Colonic mucosa (tissue), 4 donors: ENCODE measurements around the gene ARID5B. TPM values are rescaled to one million over a fixed set of nuclear protein-coding genes. Genes with fewer than 3 reads are reported as not detected.

Experiments
- DNase-seq: peaks from one replicate; pipeline ENCODE4 v3.0.0-alpha.2; 2020
- H3K27ac ChIP-seq: fragments of 200-600 bp; one replicate; pipeline ENCODE4 v1.8.0; 2021
- H3K27me3 ChIP-seq: fragments of 200-600 bp; one replicate; pipeline ENCODE4 v1.8.0; 2021
- H3K36me3 ChIP-seq: fragments of 200-600 bp; one replicate; pipeline ENCODE4 v1.8.0; 2021
- H3K4me1 ChIP-seq: fragments of 200-600 bp; one replicate; pipeline ENCODE4 v1.8.0; 2021; ENCODE audit warnings: mild to moderate bottlenecking
- H3K4me3 ChIP-seq: fragments of 200-600 bp; one replicate; pipeline ENCODE4 v1.8.0; 2021
- H3K9ac ChIP-seq, 2 donors: one replicate each; pipeline ENCODE4 v1.7.0; 2013; ENCODE audit warnings: control low read depth in 2 of 2, low read depth in 2 of 2, low read length in 2 of 2
- H3K9me3 ChIP-seq: fragments of 200-600 bp; one replicate; pipeline ENCODE4 v1.8.0; 2021
- intact Hi-C: fragments of 100-400 bp; cut with DNase I; formaldehyde crosslinking; loops from one replicate; pipeline ENCODE4 v1.14.1; 2022
- total RNA-seq, 2 donors: library from RNA; stranded (reverse); fragmentation: NEBNext Ultra II Directional in 1 of 2; extraction: Animal tissue kit (Norgen Biotek cat#: 25700) in 1 of 2; gene quantifications; one replicate each; pipeline ENCODE4 v1.2.1, GENCODE V29; 2021
- TF ChIP-seq, protein P1 (sequence below): fragments of 200-600 bp; IDR thresholded peaks from one replicate; pipeline ENCODE4 v1.8.0; 2022; ENCODE audit warnings: antibody characterized with exemption, mild to moderate bottlenecking
- donor health status: healthy.
- donor health status: DM: no; HTN: no; CAD: no.
- donor health status: DM: no; HTN: no; CAD: no.

The ARID5B gene
- total RNA-seq, 2 donors from 2014 or later, result 18.8 to 27.2 TPM

DNA sequence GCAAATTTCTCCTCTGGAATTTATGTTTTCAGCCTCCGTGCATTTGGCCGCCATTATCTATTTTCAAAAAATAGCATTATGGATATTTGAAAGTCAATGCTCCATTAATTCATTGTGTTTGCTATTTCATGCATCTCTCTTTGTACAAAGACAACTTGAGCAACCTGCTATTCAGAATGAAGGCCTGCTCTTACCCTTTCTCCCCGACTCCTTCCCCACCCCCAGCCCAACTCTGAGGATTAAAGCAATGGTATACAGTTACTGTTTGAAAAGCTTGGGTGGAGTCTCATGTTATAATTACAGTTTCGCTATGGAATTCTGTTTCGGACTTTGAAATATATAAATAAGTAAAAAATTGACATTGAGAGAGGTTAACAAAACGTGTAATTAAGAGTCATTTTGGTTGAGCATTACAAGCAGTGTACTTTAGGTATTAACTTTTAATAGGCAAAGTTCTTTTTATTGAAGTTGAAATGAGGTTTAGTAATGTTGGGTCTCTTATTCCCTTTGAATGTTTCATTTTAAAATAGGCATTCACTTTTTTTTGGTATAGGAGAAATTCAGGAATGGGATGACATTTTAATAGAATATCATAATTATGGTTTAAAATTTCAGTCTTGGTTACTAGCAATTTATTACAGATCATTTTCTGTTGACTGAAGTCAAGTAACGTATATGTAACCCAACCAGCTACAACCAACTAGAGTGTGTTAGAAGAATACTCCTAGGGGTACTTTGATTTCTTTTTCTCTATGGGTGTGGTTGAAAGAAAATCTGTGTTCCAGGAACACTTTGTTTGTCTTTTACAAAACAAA lies 93.1 kb downstream of the ARID5B start:
- intact Hi-C loops, result no loop called here
- H3K4me1 ChIP-seq, result peaks cover 7% of the 10 kb centered on the region
- no peaks in the 10 kb centered on the region for H3K9me3 ChIP-seq
- TF ChIP-seq, protein P1, sequence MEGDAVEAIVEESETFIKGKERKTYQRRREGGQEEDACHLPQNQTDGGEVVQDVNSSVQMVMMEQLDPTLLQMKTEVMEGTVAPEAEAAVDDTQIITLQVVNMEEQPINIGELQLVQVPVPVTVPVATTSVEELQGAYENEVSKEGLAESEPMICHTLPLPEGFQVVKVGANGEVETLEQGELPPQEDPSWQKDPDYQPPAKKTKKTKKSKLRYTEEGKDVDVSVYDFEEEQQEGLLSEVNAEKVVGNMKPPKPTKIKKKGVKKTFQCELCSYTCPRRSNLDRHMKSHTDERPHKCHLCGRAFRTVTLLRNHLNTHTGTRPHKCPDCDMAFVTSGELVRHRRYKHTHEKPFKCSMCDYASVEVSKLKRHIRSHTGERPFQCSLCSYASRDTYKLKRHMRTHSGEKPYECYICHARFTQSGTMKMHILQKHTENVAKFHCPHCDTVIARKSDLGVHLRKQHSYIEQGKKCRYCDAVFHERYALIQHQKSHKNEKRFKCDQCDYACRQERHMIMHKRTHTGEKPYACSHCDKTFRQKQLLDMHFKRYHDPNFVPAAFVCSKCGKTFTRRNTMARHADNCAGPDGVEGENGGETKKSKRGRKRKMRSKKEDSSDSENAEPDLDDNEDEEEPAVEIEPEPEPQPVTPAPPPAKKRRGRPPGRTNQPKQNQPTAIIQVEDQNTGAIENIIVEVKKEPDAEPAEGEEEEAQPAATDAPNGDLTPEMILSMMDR, result no peak
- H3K27me3 ChIP-seq, result no peaks in the 10 kb centered on the region
- no peaks in the 10 kb centered on the region for H3K36me3 ChIP-seq
- H3K27ac ChIP-seq, result peak overlapping the region; percentile 74
- no peak overlapping the region for H3K9ac ChIP-seq
- H3K4me3 ChIP-seq, result no peak overlapping the region
- peak; percentile 78 for DNase-seq

DNA sequence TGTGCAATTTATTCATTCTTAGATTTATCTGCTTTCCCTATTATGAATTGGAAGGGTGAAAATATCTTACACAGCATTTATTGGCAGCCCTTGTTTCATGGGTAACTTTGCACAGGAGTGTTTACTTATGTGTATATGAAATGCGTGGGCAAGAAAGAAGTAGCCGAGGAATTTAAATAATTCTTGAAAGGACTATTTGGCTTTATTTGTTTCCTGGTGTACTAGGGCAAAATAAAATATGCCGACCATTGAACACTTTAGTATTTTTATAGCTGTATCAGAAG lies 93.7 kb downstream of the ARID5B start:
- no peak for DNase-seq
- no peak overlapping the region for H3K9ac ChIP-seq
- H3K36me3 ChIP-seq, result no peaks in the 10 kb centered on the region
- no peaks in the 10 kb centered on the region for H3K27me3 ChIP-seq
- H3K4me3 ChIP-seq, result no peak overlapping the region
- H3K9me3 ChIP-seq, result no peaks in the 10 kb centered on the region
- intact Hi-C loops, result no loop called here
- peak overlapping the region; percentile 74 for H3K27ac ChIP-seq
- TF ChIP-seq, protein P1, result no peak
- H3K4me1 ChIP-seq, result peaks cover 7% of the 10 kb centered on the region

DNA sequence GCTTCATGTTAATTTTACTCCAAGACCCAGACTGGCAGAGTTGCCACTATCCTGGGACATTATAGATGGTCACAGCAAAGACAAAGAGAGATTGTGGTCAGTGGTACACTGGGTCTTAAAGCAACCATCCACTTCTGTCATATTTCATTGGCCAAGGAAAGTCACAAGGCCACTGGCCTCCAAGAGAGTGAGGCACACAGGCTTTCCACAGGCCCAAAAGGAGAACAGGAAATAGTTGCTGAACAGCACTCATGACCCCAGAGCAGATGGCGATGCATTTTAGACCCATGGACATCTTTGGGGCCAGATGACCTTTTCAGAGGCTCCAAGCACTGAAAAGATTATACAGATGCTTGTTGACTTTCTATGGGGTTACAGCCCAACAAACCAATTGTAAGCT lies 97.4 kb downstream of the ARID5B start:
- Histone ChIP-seq H3K27ac (no peak overlapping the region), H3K4me1 (peaks cover 7% of the 10 kb centered on the region), H3K9ac (no peak overlapping the region), H3K27me3 (no peaks in the 10 kb centered on the region), H3K36me3 (no peaks in the 10 kb centered on the region), H3K4me3 (no peak overlapping the region), H3K9me3 (no peaks in the 10 kb centered on the region)
- DNase-seq, result no peak
- intact Hi-C loops, result no loop called here
- TF ChIP-seq, protein P1, result no peak

DNA sequence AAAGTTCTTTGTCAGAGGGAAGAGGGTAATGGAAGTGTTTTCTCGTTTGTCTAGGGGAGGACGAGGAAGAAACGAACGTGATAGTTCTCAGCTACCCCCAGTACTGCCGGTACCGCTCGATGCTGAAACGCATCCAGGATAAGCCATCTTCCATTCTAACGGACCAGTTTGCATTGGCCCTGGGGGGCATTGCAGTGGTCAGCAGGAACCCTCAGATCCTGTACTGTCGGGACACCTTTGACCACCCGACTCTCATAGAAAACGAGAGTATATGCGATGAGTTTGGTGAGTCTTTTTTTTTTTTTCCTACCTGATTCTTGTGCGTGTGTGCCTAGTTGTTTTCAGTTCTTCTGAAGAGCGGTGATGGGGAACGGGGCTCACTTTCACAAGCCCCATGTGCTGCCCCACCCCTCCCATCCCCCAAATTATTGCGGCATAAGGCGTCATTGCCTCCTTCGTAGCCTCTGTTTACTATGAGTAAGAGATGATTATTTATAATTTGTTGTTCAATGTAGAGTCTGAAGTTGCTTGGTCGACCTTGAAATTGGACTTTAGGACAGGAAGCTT lies 98.6 kb downstream of the ARID5B start:
- H3K9me3 ChIP-seq, result no peaks in the 10 kb centered on the region
- H3K36me3 ChIP-seq, result no peaks in the 10 kb centered on the region
- no peak for DNase-seq
- H3K4me3 ChIP-seq, result no peak overlapping the region
- intact Hi-C loops, result no loop called here
- TF ChIP-seq, protein P1, result no peak
- no peak overlapping the region for H3K27ac ChIP-seq
- H3K9ac ChIP-seq, result no peak overlapping the region
- H3K27me3 ChIP-seq, result no peaks in the 10 kb centered on the region
- H3K4me1 ChIP-seq, result peaks cover 5% of the 10 kb centered on the region

DNA sequence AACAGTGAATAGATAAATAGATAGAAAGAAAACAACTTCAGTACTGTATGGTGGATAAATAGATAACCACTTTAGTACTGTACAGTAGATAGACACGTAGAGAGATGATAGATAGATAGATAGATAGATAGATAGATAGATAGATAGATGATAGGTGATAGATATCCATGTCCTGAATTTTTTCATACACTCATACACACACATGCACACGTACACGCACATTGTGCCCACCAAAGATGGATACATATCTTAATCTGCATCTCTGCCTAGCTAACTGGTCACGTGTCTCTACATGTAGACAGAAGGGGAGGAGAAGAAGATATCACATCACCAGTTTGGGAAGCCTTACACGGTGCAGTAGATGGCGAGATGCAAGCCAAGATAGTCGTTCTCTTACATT lies 99.2 kb downstream of the ARID5B start:
- no peak for DNase-seq
- Histone ChIP-seq H3K9me3 (no peaks in the 10 kb centered on the region), H3K9ac (no peak overlapping the region), H3K4me1 (peaks cover 5% of the 10 kb centered on the region), H3K27ac (no peak overlapping the region), H3K36me3 (no peaks in the 10 kb centered on the region), H3K4me3 (no peak overlapping the region), H3K27me3 (no peaks in the 10 kb centered on the region)
- TF ChIP-seq, protein P1, result no peak
- intact Hi-C loops, result no loop called here
